Activated naive CD4-positive, alpha-beta T cell treated with anti-CD3 and anti-CD28 coated beads, Interleukin-2, amount 50 U/mL, for 72 hours (primary cell): ENCODE data around the gene CCDC8. TPM values are rescaled to one million over a fixed set of nuclear protein-coding genes. Genes with fewer than 3 reads are reported as not detected.
A peak's percentile ranks its signal among the peaks of the same experiment; 100 is the strongest.
"Not testable (repeated sequence)": the region's sequence is repeated elsewhere in the genome, so short reads cannot be mapped to it uniquely, and the experiment has no call there.

ENCODE experiments used
- ATAC-seq, 2 donors: fragments of 150-1000 bp; cut with Tn5 transposase; 2 replicates each; pipeline ENCODE4 v1.10.0; 2021; ENCODE audit warnings: mild to moderate bottlenecking in 2 of 2, moderate library complexity in 2 of 2
- DNase-seq, 2 donors: peaks; one replicate each; pipeline ENCODE4 v3.0.0; 2021 to 2022; ENCODE audit warnings: low spot score in 2 of 2
- H3K27ac Mint-ChIP-seq, 2 donors: one replicate each; pipeline ENCODE4 v1.8.0; 2022; ENCODE audit warnings: mild to moderate bottlenecking in 2 of 2, mixed read lengths in 2 of 2
- H3K36me3 Mint-ChIP-seq, 2 donors: one replicate each; pipeline ENCODE4 v1.8.0; 2022; ENCODE audit warnings: mixed read lengths in 2 of 2
- H3K9me3 Mint-ChIP-seq, 2 donors: one replicate each; pipeline ENCODE4 v1.8.0; 2022; ENCODE audit warnings: mixed read lengths in 2 of 2
- total RNA-seq, 2 donors: library from RNA; stranded (reverse); gene quantifications; one replicate each; pipeline ENCODE4 v1.2.3, GENCODE V29; 2022

The CCDC8 gene
- total RNA-seq, 2 donors from 2014 or later, result not detected

DNA sequence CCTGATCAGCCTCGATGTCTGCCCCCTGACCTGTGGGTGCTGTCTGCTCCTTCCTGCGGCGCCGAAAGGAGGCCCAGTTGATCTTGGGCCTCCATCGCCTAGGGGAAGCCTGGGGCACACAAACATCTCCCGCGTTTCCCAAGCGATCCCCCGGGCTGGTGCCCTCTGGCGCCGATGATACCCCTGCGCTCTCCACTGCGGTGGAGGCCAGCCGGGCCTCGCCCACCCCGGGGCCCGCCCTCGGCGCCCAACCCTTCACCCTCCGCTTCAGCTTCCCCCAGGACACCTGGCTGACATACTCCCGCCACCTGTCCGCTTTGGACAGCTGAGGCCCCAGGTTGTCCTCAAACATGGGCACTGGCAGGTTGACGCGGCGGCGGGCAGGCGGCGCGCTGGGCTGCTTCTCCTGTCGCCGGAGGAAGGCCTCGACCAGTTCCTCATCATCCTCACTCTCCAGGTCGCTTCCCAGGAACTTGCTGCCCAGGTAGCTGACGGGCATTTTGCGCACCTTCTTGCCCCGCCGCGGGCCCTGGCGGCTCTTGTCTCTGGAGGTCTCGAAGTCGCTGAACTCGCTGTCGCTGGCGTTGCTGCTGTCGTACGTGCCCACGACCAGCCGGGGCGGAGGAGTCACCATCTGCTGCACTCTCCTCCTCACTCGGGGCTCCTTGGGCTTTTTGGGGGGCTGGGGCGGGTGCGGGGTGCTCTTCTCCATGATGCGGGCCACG lies 1.3 kb downstream of the CCDC8 start:
- Mint-ChIP-seq H3K9me3 (no peaks in the 10 kb centered on the region), H3K36me3 (no peaks in the 10 kb centered on the region), H3K27ac (no peak overlapping the region)
- DNase-seq (no peak), ATAC-seq (no peak)

GRCh38 chr19:46411088-46411924 lies 2.1 kb downstream of the CCDC8 start:
- DNase-seq, result no peak
- ATAC-seq, result no peak
- no peaks in the 10 kb centered on the region for H3K36me3 Mint-ChIP-seq
- H3K27ac Mint-ChIP-seq, result no peak overlapping the region
- no peaks in the 10 kb centered on the region for H3K9me3 Mint-ChIP-seq

DNA sequence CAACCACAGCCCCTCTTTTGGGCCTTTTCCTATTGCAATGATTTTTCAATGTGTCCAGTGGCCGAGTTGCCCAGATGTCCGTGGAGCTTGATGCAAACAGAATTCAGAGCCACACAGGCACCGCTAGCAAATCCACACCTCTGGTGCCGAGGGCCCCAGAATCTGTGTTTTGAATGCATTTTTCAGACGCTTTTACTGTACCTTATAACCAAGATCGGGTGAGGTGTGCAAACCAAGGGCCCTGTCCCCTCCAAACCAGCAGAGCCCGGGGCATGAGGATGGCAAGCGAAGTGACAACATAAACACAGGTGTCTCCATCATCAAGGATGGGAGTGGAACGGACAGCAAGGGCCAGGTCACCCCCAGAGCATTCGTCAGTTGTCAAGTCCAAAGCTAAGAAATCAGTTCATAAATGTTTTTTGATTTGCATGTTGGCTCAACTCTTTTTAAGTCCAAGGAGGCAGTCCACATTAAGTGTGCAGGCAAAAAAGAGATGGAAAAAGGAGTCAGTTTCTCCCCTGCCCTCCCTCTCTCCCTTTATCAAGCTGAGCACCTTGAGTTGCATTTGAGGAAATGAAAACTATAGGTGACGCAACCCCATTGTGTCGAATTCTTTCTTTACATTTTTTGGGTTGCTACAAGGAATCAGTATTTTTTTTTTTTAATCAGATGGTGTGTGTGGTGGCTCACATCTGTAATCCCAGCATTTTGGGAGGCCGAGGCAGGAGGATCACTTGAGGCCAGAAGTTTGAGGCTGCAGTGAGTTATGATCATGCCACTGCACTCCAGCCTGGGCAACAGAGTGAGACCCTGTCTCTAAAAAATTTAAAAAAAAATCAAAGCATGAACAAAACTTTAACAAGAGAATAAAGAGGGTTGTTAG lies 2.9 kb downstream of the CCDC8 start:
- ATAC-seq, result no peak
- Mint-ChIP-seq H3K9me3 (no peaks in the 10 kb centered on the region), H3K27ac (no peak overlapping the region), H3K36me3 (no peaks in the 10 kb centered on the region)
- DNase-seq, result no peak

- Mint-ChIP-seq H3K36me3 (peaks cover 0 to 3% of the 10 kb centered on the region in 2 donors), H3K9me3 (no peaks in the 10 kb centered on the region), H3K27ac (no peak overlapping the region)
- no peak for DNase-seq
- ATAC-seq, result no peak
Observed at GRCh38 chr19:46409191-46409590, 4.2 kb downstream of the CCDC8 start.

GRCh38 chr19:46408664-46409039 lies 4.7 kb downstream of the CCDC8 start:
- ATAC-seq, result no peak
- Mint-ChIP-seq H3K27ac (no peak overlapping the region), H3K36me3 (peaks cover 0 to 7% of the 10 kb centered on the region in 2 donors), H3K9me3 (no peaks in the 10 kb centered on the region)
- DNase-seq, result no peak

DNA sequence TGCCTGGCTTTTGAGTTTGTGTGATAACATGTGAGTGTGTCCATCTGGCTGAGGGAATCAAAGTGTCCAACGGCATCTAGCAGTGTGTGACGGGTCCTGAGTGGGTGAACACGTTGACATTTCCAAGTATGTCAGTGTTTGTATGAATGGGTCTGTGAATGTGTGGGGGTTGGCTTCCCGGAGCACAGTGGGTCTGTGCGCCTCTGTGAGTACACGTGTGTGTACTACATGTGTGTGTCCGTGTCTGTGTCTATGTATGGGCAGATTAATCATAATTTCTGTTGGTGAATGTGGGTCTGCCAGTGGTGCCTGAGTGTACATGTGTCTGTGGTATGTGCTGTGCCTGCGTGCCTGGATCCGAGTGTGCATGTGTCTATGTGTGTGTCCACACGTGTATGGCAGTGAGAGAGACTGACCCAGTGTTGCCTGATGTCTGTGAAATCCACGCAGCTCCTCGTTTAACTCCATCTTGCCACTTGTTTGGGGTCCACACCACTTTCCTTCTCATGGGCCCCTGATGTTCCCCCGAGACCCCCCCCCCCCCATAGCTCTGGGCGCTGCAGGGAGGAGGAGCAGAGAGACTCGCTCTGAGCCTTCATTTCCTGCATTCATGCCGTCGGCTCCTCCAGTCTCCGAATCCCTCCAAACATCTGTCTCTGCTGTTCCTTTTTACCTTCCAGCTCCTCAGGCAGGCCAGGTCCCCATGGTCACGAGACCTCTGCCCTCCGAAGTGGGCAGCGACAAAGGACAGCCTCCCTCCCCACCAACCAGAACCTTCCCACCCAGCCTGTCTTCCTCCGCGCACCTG lies 5.3 kb downstream of the CCDC8 start:
- Mint-ChIP-seq H3K27ac (no peak overlapping the region), H3K36me3 (peaks cover 0 to 7% of the 10 kb centered on the region in 2 donors), H3K9me3 (no peaks in the 10 kb centered on the region)
- no peak for ATAC-seq
- DNase-seq, result no peak

DNA sequence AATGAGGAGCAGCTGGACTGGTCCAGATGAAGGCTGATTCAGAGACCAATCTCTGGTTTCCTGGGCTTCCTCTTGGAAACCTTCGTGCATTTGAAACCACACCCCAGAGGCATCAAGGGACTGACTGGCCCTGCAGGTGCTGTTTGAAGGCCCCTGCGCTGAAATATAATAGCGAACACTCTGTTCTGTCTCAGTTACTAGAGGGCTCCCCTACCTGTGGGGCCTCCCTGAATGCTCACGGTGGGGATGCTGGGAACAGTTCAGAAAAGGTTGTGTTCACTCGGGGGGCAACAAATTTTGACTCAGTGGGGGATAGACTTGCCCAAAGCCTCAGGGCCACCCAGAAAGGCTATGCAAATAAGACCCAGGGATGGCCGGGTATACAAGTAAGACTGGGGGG lies 6.4 kb downstream of the CCDC8 start:
- ATAC-seq (no peak), DNase-seq (no peak)
- no peak overlapping the region for H3K27ac Mint-ChIP-seq
- no peaks in the 10 kb centered on the region for H3K9me3 Mint-ChIP-seq
- H3K36me3 Mint-ChIP-seq, result peaks cover 0 to 7% of the 10 kb centered on the region in 2 donors

DNA sequence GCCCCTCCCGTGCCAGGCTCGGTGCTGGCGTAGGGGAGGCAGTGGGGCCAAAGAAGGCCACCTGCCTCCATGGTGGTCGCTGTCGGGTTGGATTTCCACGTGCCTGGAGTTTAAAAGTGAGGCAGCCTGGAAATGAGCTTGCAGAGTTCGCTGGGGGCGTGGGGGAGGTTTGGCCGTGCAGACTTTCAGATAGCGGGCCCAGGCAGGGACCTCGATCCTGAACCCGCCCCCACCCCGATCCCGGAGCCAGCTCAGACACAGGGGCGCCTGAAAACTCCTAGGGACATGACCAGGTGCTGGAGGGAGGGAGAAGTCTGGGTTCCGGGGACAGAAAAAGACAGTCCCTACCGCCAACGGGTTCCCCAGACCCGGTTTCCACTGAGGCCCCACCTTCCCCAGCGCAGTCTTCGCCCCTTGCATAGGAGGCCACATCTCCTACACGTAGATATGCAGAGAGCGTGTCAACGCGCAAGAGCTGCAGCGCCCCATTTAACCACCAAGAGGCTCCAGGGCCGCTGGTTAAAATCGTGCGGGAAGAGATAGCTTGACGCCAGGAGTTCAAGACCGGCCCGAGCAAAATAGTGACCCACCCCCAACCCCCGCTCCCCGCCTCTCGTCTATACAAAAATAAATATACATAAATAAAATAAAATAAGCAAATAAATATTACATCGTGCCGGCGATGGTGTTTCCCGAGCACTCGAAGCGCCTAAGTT lies 8.5 kb downstream of the CCDC8 start:
- DNase-seq (no peak), ATAC-seq (peak in 1 of 2 donors; percentile 67)
- H3K27ac Mint-ChIP-seq, result no peak overlapping the region
- no peaks in the 10 kb centered on the region for H3K9me3 Mint-ChIP-seq
- H3K36me3 Mint-ChIP-seq, result peaks cover 0 to 7% of the 10 kb centered on the region in 2 donors

- DNase-seq (no peak), ATAC-seq (peak in 1 of 2 donors; percentile 29)
- Mint-ChIP-seq H3K27ac (peak overlapping the region in 1 of 2 donors; percentile 4), H3K9me3 (no peaks in the 10 kb centered on the region), H3K36me3 (peaks cover 0 to 7% of the 10 kb centered on the region in 2 donors)
Observed at GRCh38 chr19:46404055-46404752, 9.2 kb downstream of the CCDC8 start.

GRCh38 chr19:46402725-46403124 lies 10.6 kb downstream of the CCDC8 start:
- Mint-ChIP-seq H3K9me3 (no peaks in the 10 kb centered on the region), H3K27ac (no peak overlapping the region), H3K36me3 (peaks cover 0 to 7% of the 10 kb centered on the region in 2 donors)
- no peak for DNase-seq
- peak in 1 of 2 donors; percentile 42 for ATAC-seq

- ATAC-seq, H3K36me3 Mint-ChIP-seq, DNase-seq, H3K27ac Mint-ChIP-seq, H3K9me3 Mint-ChIP-seq: not testable (repeated sequence)
Observed at GRCh38 chr19:46397801-46398479, 15.4 kb downstream of the CCDC8 start.

DNA sequence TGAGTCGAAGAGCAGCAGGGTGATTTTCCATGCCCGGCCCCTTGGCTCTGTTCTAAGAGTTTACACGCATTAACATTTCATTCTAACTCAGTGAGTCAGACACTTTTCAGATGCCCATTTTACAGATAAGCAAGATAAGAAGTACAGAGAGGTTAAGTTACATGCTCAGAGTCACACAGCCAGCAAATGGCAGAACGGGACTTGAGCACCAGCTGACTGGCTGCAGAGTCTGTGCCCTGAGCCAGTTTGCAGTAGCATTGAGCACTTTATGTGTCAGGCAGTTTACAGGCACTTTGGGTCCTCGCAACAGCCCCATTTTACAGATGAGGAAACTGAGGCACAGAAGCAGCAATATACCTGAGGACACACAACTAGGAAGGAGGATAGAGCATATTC lies 19.0 kb downstream of the CCDC8 start:
- no peaks in the 10 kb centered on the region for H3K9me3 Mint-ChIP-seq
- no peak overlapping the region for H3K27ac Mint-ChIP-seq
- DNase-seq (no peak), ATAC-seq (peak in 1 of 2 donors; percentile 19)
- H3K36me3 Mint-ChIP-seq, result peaks cover 3 to 6% of the 10 kb centered on the region in 2 donors

GRCh38 chr19:46393456-46394401 lies 19.6 kb downstream of the CCDC8 start:
- DNase-seq (no peak), ATAC-seq (no peak)
- Mint-ChIP-seq H3K27ac (peak overlapping the region in 1 of 2 donors; percentile 40), H3K9me3 (no peaks in the 10 kb centered on the region), H3K36me3 (peaks cover 4 to 13% of the 10 kb centered on the region in 2 donors)

DNA sequence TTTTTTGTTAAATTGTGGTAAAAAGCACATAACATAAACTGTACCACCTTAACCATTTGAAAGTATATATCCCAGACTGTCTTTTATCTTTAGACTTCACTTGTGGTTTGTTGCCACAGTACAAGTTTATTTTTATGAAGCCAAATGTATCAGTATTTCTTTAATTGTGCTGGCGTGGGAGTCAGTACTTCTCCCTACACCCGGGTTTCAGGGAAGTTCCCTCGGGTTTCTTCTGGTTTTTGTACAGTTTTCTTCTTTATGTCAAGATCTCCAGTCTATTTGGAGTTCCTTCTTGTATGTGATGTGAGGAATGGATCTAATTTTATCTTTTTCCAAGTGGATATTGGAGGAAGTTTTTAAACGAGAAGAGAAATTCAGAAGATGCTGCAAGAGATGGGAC lies 20.5 kb downstream of the CCDC8 start:
- DNase-seq (no peak), ATAC-seq (no peak)
- Mint-ChIP-seq H3K9me3 (no peaks in the 10 kb centered on the region), H3K27ac (no peak overlapping the region), H3K36me3 (peaks cover 4 to 18% of the 10 kb centered on the region in 2 donors)
